ENCODE results near the gene ZNF581. TPM values are rescaled to one million over a fixed set of nuclear protein-coding genes. Genes with fewer than 3 reads are reported as not detected.
A peak's percentile ranks its signal among the peaks of the same experiment; 100 is the strongest.

Gene ZNF581
- total and polyA plus RNA-seq, 4 experiments from 2014 or later: 21.2 to 28.5 (median 23.0) TPM

DNA sequence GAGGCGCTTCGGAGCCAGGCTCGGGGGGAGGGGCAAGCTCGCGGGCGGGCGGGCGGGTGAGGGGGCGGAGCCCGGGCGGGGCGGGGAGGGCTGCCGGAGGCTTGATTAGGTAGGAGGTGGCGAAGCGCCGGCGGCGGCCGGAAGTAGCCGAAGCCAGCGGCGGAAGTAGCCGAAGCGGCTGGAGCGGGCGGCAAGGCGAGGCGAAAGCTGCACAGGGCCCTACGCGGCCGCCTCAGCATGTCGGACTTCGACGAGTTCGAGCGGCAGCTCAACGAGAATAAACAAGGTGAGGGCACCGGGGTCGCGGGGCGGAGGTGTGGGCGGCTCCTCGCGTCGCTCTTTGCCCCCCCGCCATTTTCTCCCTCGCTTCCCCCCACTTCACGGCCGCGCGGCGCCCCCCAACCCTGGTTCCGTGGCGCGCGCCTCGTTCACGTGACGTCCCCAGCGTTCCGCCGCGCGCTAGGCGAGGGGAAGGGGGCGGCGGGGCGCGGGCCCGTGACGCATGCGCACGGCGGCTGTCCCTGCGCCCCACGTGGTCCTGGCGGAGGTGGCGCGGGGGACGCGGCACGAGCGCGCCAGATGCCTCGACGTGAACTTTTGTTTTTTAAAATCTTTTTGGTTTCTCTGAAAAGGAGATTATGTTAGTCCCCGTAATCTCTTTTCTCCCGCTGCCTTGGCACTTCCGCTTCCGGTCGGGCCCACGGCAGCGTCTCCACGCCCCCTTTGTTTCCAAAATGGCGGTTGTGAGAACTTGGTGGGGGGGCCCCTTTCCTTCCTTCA, 11.6 kb downstream of the ZNF581 start, which contains the start of gene U2AF2:
TSS of gene U2AF2 (plus strand) at position 168 of the 780 bp plus-strand sequence. CDS start at position 238, 70 bp downstream.
- Histone ChIP-seq H3K4me1 (ENCODE audit: insufficient read depth, low read length) (peaks cover 49% of the 10 kb centered on the region), H3K27ac (ENCODE audit: low read depth, low read length) (peak within 1 kb of the TSS; percentile 99), H3K36me3 (ENCODE audit: insufficient read depth, low read length) (peaks cover 9% of the 10 kb centered on the region), H3K4me3 (ENCODE audit: low read length in 2 of 2) (peak within 1 kb of the TSS; percentile 86 to 87), H3K9me3 (ENCODE audit: control insufficient read depth in 1 of 2, low read length in 2 of 2) (no peaks in the 10 kb centered on the region), H3K27me3 (ENCODE audit: insufficient read depth, low read length) (no peaks in the 10 kb centered on the region)
- ChIA-PET POLR2A (ENCODE audit: partially characterized antibody) (interaction anchor here (0.6 to 6.3 kb wide), 23 partner anchors 12 to 1466 kb away, joined by 3 to 91 read pairs (median 7); partner anchors contain the start of genes EPN1, FIZ1, HSPBP1 and KMT5C), CTCF (ENCODE audit: partially characterized antibody) (interaction anchor here (0.6 to 2.1 kb wide), 12 partner anchors 9 to 151 kb away, joined by 3 to 12 read pairs (median 4); partner anchors contain the start of gene ZNF865)
- Mint-ChIP-seq H3K27ac (peak within 1 kb of the TSS; percentile 96 to 100 (median 99)), H3K36me3 (peaks cover 5 to 39% of the 10 kb centered on the region in 2 donors), H3K4me1 (peaks cover 20 to 57% (median 34%) of the 10 kb centered on the region in 4 donors), H3K27me3 (no peaks in the 10 kb centered on the region), H3K4me3 (peak within 1 kb of the TSS; percentile 92 to 99 (median 94)), H3K9me3 (peaks cover 0 to 9% (median 0%) of the 10 kb centered on the region in 8 donors)
- DNase-seq: peak; percentile 87 to 97 (median 96)
- intact Hi-C loops (cut with micrococcal nuclease): loop anchor here (1.0 to 10.0 kb wide), 12 partner anchors 12 to 1550 kb away; partner anchors contain the start of genes EPN1, FIZ1, HSPBP1 and LENG8

DNA sequence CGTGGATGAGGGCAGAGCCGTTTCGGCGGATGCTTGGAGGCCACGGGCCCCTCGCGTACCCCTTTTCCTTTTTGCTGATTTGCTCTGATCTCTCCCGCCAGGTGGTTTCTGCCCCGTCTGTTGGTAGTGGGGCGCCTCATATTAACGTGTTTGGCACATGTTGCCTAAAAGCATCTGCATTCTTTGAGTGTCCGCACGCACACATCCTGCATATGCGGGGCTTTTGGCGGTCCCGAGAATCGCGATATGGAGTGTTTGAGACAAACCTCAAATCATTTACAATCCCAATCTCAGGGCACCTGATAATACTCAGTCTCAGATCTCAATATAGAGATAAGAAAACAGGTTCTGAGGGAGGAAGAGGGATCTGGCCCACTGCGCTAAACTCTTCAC, 12.2 kb downstream of the ZNF581 start:
- peaks cover 49% of the 10 kb centered on the region for H3K4me1 ChIP-seq (ENCODE audit: insufficient read depth, low read length)
- H3K27me3 ChIP-seq (ENCODE audit: insufficient read depth, low read length): no peaks in the 10 kb centered on the region
- H3K27ac ChIP-seq (ENCODE audit: low read depth, low read length): peak overlapping the region; percentile 99
- intact Hi-C loops (cut with micrococcal nuclease): loop anchor here (1.0 to 10.0 kb wide), 4 partner anchors 20 to 1551 kb away; partner anchors contain the start of genes EPN1, HSPBP1, LENG8 and NDUFA3
- Mint-ChIP-seq H3K4me3 (peak overlapping the region; percentile 91 to 99 (median 94)), H3K36me3 (peaks cover 5 to 44% of the 10 kb centered on the region in 2 donors), H3K27ac (peak overlapping the region; percentile 96 to 99 (median 99)), H3K4me1 (peaks cover 20 to 52% (median 35%) of the 10 kb centered on the region in 4 donors), H3K9me3 (peaks cover 0 to 9% (median 0%) of the 10 kb centered on the region in 8 donors), H3K27me3 (no peaks in the 10 kb centered on the region)
- DNase-seq: no peak
- peaks cover 15% of the 10 kb centered on the region for H3K36me3 ChIP-seq (ENCODE audit: insufficient read depth, low read length)
- no peaks in the 10 kb centered on the region for H3K9me3 ChIP-seq (ENCODE audit: control insufficient read depth in 1 of 2, low read length in 2 of 2)
- peak overlapping the region; percentile 69 to 73 for H3K4me3 ChIP-seq (ENCODE audit: low read length in 2 of 2)
- CTCF ChIA-PET (ENCODE audit: partially characterized antibody): no interaction called here
- POLR2A ChIA-PET (ENCODE audit: partially characterized antibody): interaction anchor here (1.7 to 6.3 kb wide), 6 partner anchors 11 to 49 kb away, joined by 5 to 84 read pairs (median 14); partner anchors contain the start of genes EPN1, ZNF581 and ZNF865

DNA sequence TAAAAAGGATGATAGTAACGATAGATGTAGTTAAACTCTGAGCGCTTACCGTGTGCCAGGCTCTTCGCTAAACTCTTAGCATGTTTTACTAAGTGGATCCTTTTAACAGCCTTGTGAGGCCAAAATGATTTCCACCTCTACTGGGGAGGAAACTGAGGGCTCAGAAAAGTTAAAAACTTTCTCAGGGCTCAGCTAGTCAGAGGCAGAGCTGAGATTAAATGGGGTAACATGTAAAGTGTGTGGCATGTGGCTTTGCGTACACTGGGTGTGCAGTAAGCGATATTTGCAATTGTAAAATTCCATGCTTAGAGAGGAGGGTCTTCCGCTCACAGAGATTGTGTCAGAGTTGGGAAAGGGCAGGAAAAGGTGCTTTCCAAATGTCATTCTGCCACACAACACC, 13.1 kb downstream of the ZNF581 start:
- ChIA-PET POLR2A (ENCODE audit: partially characterized antibody) (interaction anchor here (0.5 to 6.3 kb wide), 8 partner anchors 11 to 1680 kb away, joined by 3 to 84 read pairs (median 8); partner anchors contain the start of genes EPN1, ZNF581 and ZNF784), CTCF (ENCODE audit: partially characterized antibody) (interaction anchor here (1.1 to 2.6 kb wide), 3 partner anchors 15 to 50 kb away, joined by 3 to 11 read pairs (median 4); no protein-coding TSS in a partner anchor)
- H3K4me3 Mint-ChIP-seq: peak overlapping the region; percentile 91 to 99 (median 94)
- peak overlapping the region; percentile 96 to 99 (median 99) for H3K27ac Mint-ChIP-seq
- H3K4me1 ChIP-seq (ENCODE audit: insufficient read depth, low read length): peaks cover 49% of the 10 kb centered on the region
- peaks cover 0 to 9% (median 0%) of the 10 kb centered on the region in 8 donors for H3K9me3 Mint-ChIP-seq
- intact Hi-C loops (cut with micrococcal nuclease): loop anchor here (10.0 kb wide), 2 partner anchors 1212 to 1552 kb away; partner anchors contain the start of genes LENG8, NDUFA3 and OSCAR
- peaks cover 24% of the 10 kb centered on the region for H3K36me3 ChIP-seq (ENCODE audit: insufficient read depth, low read length)
- peak overlapping the region; percentile 69 to 73 for H3K4me3 ChIP-seq (ENCODE audit: low read length in 2 of 2)
- peak overlapping the region; percentile 99 for H3K27ac ChIP-seq (ENCODE audit: low read depth, low read length)
- peaks cover 18 to 52% (median 35%) of the 10 kb centered on the region in 4 donors for H3K4me1 Mint-ChIP-seq
- H3K36me3 Mint-ChIP-seq: peaks cover 5 to 45% of the 10 kb centered on the region in 2 donors
- no peak for DNase-seq
- no peaks in the 10 kb centered on the region for H3K27me3 Mint-ChIP-seq
- H3K27me3 ChIP-seq (ENCODE audit: insufficient read depth, low read length): no peaks in the 10 kb centered on the region
- H3K9me3 ChIP-seq (ENCODE audit: control insufficient read depth in 1 of 2, low read length in 2 of 2): no peaks in the 10 kb centered on the region

DNA sequence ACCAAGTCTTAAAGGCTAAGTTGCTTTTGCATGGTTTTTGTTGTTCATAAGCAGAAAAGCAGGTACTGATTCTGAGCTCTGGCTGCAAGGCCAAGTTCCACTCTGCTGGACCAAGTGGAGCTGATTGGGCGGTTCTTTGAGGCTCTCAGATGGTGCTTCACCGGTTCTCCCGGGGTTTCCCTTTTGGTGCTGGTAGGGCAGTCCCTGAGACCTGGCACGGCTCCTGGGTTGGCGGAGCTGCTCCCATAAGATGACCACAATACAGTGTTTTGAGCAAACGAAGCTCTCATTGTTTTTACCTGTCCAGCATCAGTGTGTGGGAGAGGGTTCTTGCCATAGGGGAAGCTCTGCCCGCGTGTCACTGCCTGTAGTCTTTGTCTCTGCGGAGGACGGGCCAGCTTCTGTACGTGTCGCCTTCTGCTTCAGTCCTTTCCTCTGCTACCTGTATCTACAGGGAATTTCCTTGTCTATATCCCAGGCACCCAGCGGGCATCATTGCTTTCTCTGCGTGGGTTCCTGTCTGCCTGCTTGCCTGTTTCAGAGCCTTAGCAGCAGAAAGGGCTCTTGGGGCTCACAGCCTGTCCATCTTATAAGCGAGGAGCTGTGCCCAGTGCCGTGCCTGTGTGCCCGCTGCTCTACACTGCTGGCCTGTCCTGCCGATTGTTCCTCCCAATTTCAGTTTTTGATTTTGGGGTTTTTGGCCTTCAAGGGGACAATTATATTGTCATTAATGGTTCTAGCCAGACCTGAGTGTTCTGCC, 13.7 kb downstream of the ZNF581 start:
- POLR2A ChIA-PET (ENCODE audit: partially characterized antibody): interaction anchor here (0.5 to 6.3 kb wide), 8 partner anchors 10 to 1681 kb away, joined by 3 to 84 read pairs (median 8); partner anchors contain the start of genes EPN1, ZNF581 and ZNF784
- peak in 1 of 5 donors; percentile 58 for DNase-seq

DNA sequence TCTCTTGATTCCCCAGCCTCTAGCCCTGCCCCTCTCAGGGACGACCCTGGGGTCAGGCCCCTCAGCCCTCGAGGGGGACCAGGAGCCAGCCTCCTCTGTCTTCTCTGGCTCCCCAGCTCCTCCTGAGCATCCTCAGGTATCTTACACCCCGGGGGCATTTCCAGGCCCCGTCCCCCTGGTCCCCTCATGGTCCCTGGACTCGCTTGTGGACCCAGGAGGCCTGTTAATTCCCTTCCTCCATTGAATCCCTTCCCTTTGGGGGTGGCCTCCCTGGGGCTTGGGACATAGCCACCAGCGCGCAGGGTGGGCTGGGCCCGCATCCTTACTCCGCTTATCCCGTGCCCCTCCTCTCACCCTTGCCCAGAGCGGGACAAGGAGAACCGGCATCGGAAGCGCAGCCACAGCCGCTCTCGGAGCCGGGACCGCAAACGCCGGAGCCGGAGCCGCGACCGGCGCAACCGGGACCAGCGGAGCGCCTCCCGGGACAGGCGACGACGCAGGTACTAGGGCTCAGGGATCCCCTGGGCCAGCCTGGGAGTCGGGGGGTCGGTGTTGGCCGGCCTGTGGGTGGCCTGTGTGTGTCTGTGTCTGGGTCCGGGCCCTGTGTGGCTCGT, 15.5 kb downstream of the ZNF581 start:
- Histone ChIP-seq H3K4me1 (ENCODE audit: insufficient read depth, low read length) (peaks cover 43% of the 10 kb centered on the region), H3K36me3 (ENCODE audit: insufficient read depth, low read length) (peaks cover 48% of the 10 kb centered on the region), H3K9me3 (ENCODE audit: control insufficient read depth in 1 of 2, low read length in 2 of 2) (no peaks in the 10 kb centered on the region), H3K27ac (ENCODE audit: low read depth, low read length) (peak overlapping the region; percentile 99), H3K27me3 (ENCODE audit: insufficient read depth, low read length) (no peaks in the 10 kb centered on the region), H3K4me3 (ENCODE audit: low read length in 2 of 2) (no peak overlapping the region)
- H3K27me3 Mint-ChIP-seq: no peaks in the 10 kb centered on the region
- peaks cover 25 to 62% of the 10 kb centered on the region in 2 donors for H3K36me3 Mint-ChIP-seq
- no peak for DNase-seq
- ChIA-PET CTCF (ENCODE audit: partially characterized antibody) (no interaction called here), POLR2A (ENCODE audit: partially characterized antibody) (interaction anchor here (3.2 to 3.4 kb wide), 2 partner anchors 8 to 15 kb away, joined by 17 to 19 read pairs; partner anchors contain the start of gene EPN1)
- H3K9me3 Mint-ChIP-seq: peaks cover 0 to 7% (median 0%) of the 10 kb centered on the region in 8 donors
- H3K27ac Mint-ChIP-seq: peak overlapping the region in 5 of 7 donors; percentile 83 to 98 (median 84)
- peak overlapping the region in 4 of 8 donors; percentile 48 to 94 (median 59) for H3K4me3 Mint-ChIP-seq
- intact Hi-C loops (cut with micrococcal nuclease): loop anchor here (10.0 kb wide), 2 partner anchors 1214 to 1554 kb away; partner anchors contain the start of genes LENG8, NDUFA3 and OSCAR
- peaks cover 30 to 67% (median 44%) of the 10 kb centered on the region in 4 donors for H3K4me1 Mint-ChIP-seq

More for the DNA sequence above, 13.7 kb downstream of the ZNF581 start:
- Mint-ChIP-seq H3K36me3 (peaks cover 10 to 51% of the 10 kb centered on the region in 2 donors), H3K27me3 (no peaks in the 10 kb centered on the region), H3K4me3 (peak overlapping the region; percentile 91 to 99 (median 94)), H3K4me1 (peaks cover 22 to 58% (median 36%) of the 10 kb centered on the region in 4 donors), H3K9me3 (peaks cover 0 to 9% (median 0%) of the 10 kb centered on the region in 8 donors), H3K27ac (peak overlapping the region; percentile 84 to 99 (median 96))
- Histone ChIP-seq H3K4me3 (ENCODE audit: low read length in 2 of 2) (peak overlapping the region; percentile 69 to 73), H3K4me1 (ENCODE audit: insufficient read depth, low read length) (peaks cover 49% of the 10 kb centered on the region), H3K36me3 (ENCODE audit: insufficient read depth, low read length) (peaks cover 30% of the 10 kb centered on the region), H3K27me3 (ENCODE audit: insufficient read depth, low read length) (no peaks in the 10 kb centered on the region), H3K27ac (ENCODE audit: low read depth, low read length) (peak overlapping the region; percentile 99), H3K9me3 (ENCODE audit: control insufficient read depth in 1 of 2, low read length in 2 of 2) (no peaks in the 10 kb centered on the region)
- intact Hi-C loops (cut with micrococcal nuclease): loop anchor here (10.0 kb wide), 2 partner anchors 1212 to 1552 kb away; partner anchors contain the start of genes LENG8, NDUFA3 and OSCAR
- CTCF ChIA-PET (ENCODE audit: partially characterized antibody): interaction anchor here (0.6 to 2.6 kb wide), 5 partner anchors 14 to 516 kb away, joined by 3 to 11 read pairs (median 4); no protein-coding TSS in a partner anchor

DNA sequence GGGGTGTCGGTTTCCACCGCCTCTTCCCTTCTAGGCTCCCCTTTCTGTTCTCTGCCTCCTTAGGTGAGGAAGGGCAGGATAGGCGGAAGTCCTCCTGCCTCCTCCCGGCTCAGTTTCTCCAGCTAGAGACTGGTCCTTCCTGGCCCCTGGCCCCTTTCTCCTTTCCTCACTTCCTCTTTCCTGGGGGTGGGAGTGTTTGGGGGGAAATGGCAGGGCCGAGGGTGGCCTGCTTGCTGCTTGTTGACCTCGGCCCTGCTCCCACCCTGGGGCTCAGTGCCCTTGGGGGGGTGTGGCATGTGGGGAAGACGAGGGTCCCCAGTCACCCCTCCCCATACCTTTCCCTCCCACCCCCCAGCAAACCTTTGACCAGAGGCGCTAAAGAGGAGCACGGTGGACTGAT, 16.4 kb downstream of the ZNF581 start:
- Mint-ChIP-seq H3K27me3 (no peaks in the 10 kb centered on the region), H3K36me3 (peaks cover 32 to 64% of the 10 kb centered on the region in 2 donors), H3K9me3 (peaks cover 0 to 5% (median 0%) of the 10 kb centered on the region in 8 donors), H3K4me3 (peak overlapping the region in 5 of 8 donors; percentile 38 to 67 (median 49)), H3K27ac (peak overlapping the region in 6 of 7 donors; percentile 42 to 92 (median 83)), H3K4me1 (peaks cover 31 to 64% (median 48%) of the 10 kb centered on the region in 4 donors)
- Histone ChIP-seq H3K4me3 (ENCODE audit: low read length in 2 of 2) (no peak overlapping the region), H3K4me1 (ENCODE audit: insufficient read depth, low read length) (peaks cover 43% of the 10 kb centered on the region), H3K9me3 (ENCODE audit: control insufficient read depth in 1 of 2, low read length in 2 of 2) (no peaks in the 10 kb centered on the region), H3K27me3 (ENCODE audit: insufficient read depth, low read length) (no peaks in the 10 kb centered on the region), H3K27ac (ENCODE audit: low read depth, low read length) (no peak overlapping the region), H3K36me3 (ENCODE audit: insufficient read depth, low read length) (peaks cover 57% of the 10 kb centered on the region)
- POLR2A ChIA-PET (ENCODE audit: partially characterized antibody): interaction anchor here (1.3 kb wide), 1 partner anchor 12 kb away, joined by 3 read pairs; no protein-coding TSS in a partner anchor
- intact Hi-C loops (cut with micrococcal nuclease): loop anchor here (10.0 kb wide), 2 partner anchors 1215 to 1555 kb away; partner anchors contain the start of genes LENG8, NDUFA3 and OSCAR
- CTCF ChIA-PET (ENCODE audit: partially characterized antibody): no interaction called here
- no peak for DNase-seq

All from CD4-positive, alpha-beta memory T cell (primary cell).